WTC11 (cell line): ENCODE data around the gene MED9. TPM values are rescaled to one million over a fixed set of nuclear protein-coding genes. Genes with fewer than 3 reads are reported as not detected.

Experiments used
- ATAC-seq: fragments of 200-7000 bp; cut with Tn5 transposase; 2 replicates; pipeline ENCODE4 v1.10.0; 2021; ENCODE audit warnings: mild to moderate bottlenecking, moderate library complexity
- CTCF ChIA-PET: fragments of 300-600 bp; sonication (Branson Sonifier 250); formaldehyde crosslinking; loops from one replicate; lab custom pipeline; 2021; ENCODE audit warnings: antibody characterized with exemption; lab: Charles Lee
- POLR2A ChIA-PET: fragments of 350-600 bp; sonication (Branson Sonifier 250); formaldehyde crosslinking; loops from one replicate; lab custom pipeline; 2021; ENCODE audit warnings: antibody characterized with exemption; lab: Charles Lee
- DNase-seq: peaks from one replicate; pipeline ENCODE4 v3.0.0; 2021; ENCODE audit warnings: low spot score
- H3K27ac Mint-ChIP-seq: 2 replicates; pipeline ENCODE4 v1.8.0; 2021; ENCODE audit warnings: mixed read lengths
- H3K27me3 Mint-ChIP-seq: 2 replicates; pipeline ENCODE4 v1.8.0; 2021; ENCODE audit warnings: low read depth, mild to moderate bottlenecking, moderate library complexity, mixed read lengths
- H3K36me3 Mint-ChIP-seq: 2 replicates; pipeline ENCODE4 v1.8.0; 2021; ENCODE audit warnings: mixed read lengths
- H3K4me1 Mint-ChIP-seq: 2 replicates; pipeline ENCODE4 v1.8.0; 2022; ENCODE audit warnings: mixed read lengths
- H3K4me3 Mint-ChIP-seq: 2 replicates; pipeline ENCODE4 v1.8.0; 2021; ENCODE audit warnings: mild to moderate bottlenecking, moderate library complexity, mixed read lengths
- H3K9me3 Mint-ChIP-seq: 2 replicates; pipeline ENCODE4 v1.8.0; 2021; ENCODE audit warnings: mixed read lengths
- CREM ChIP-seq: sonication (generic); formaldehyde crosslinking; IDR thresholded peaks from 2 replicates; pipeline ENCODE4 v1.8.1; 2022; ENCODE audit warnings: mild to moderate bottlenecking, missing genetic modification reagents, moderate library complexity
- EMX1 ChIP-seq: fragments of 250-450 bp; sonication (Bioruptor Pico); IDR thresholded peaks from 2 replicates; pipeline ENCODE4 v1.8.0; 2021; ENCODE audit warnings: mild to moderate bottlenecking
- ETV6 ChIP-seq: sonication (generic); formaldehyde crosslinking; IDR thresholded peaks from 2 replicates; pipeline ENCODE4 v1.8.1; 2022; ENCODE audit warnings: mild to moderate bottlenecking, missing genetic modification reagents
- GRHL2 ChIP-seq: fragments of 250-450 bp; sonication (Bioruptor Pico); IDR thresholded peaks from 2 replicates; pipeline ENCODE4 v1.8.0; 2022; ENCODE audit warnings: mild to moderate bottlenecking, moderate library complexity; ENCODE audit not compliant: insufficient replicate concordance, severe bottlenecking
- JUN ChIP-seq: sonication (generic); formaldehyde crosslinking; IDR thresholded peaks from 2 replicates; pipeline ENCODE4 v1.8.0; 2023; ENCODE audit warnings: mild to moderate bottlenecking, missing genetic modification reagents
- MYBL2 ChIP-seq: sonication (generic); formaldehyde crosslinking; IDR thresholded peaks from 2 replicates; pipeline ENCODE4 v1.8.1; 2023; ENCODE audit warnings: mild to moderate bottlenecking, moderate library complexity, missing genetic modification reagents
- NFE2L1 ChIP-seq: sonication (generic); formaldehyde crosslinking; IDR thresholded peaks from 2 replicates; pipeline ENCODE4 v1.8.1; 2023; ENCODE audit warnings: missing genetic modification reagents
- NFYB ChIP-seq: sonication (generic); formaldehyde crosslinking; conservative IDR thresholded peaks from 2 replicates; pipeline ENCODE4 v1.8.0; 2022; ENCODE audit warnings: low read depth, missing genetic modification reagents
- OVOL2 ChIP-seq: fragments of 250-450 bp; sonication (Bioruptor Pico); IDR thresholded peaks from 2 replicates; pipeline ENCODE4 v1.9.0; 2021; ENCODE audit warnings: mild to moderate bottlenecking, borderline replicate concordance
- RORB ChIP-seq: fragments of 250-450 bp; sonication (Bioruptor Pico); IDR thresholded peaks from 2 replicates; pipeline ENCODE4 v1.9.0; 2021; ENCODE audit warnings: mild to moderate bottlenecking
- SMAD4 ChIP-seq: sonication (generic); formaldehyde crosslinking; IDR thresholded peaks from 2 replicates; pipeline ENCODE4 v1.8.0; 2022; ENCODE audit warnings: mild to moderate bottlenecking, missing genetic modification reagents
- TCF7 ChIP-seq: sonication (generic); formaldehyde crosslinking; IDR thresholded peaks from 2 replicates; pipeline ENCODE4 v1.8.0; 2022; ENCODE audit warnings: mild to moderate bottlenecking, low read depth, missing genetic modification reagents, moderate library complexity
- TEAD1 ChIP-seq: sonication (generic); formaldehyde crosslinking; IDR thresholded peaks from 2 replicates; pipeline ENCODE4 v1.8.0; 2022; ENCODE audit warnings: mild to moderate bottlenecking, missing genetic modification reagents
- TEAD4 ChIP-seq: sonication (generic); formaldehyde crosslinking; IDR thresholded peaks from 2 replicates; pipeline ENCODE4 v1.8.0; 2022; ENCODE audit warnings: mild to moderate bottlenecking, missing genetic modification reagents
- ZNF281 ChIP-seq: sonication (generic); formaldehyde crosslinking; IDR thresholded peaks from 2 replicates; pipeline ENCODE4 v1.8.0; 2023; ENCODE audit warnings: mild to moderate bottlenecking, missing genetic modification reagents
- ZNF425 ChIP-seq: fragments of 250-450 bp; sonication (Bioruptor Pico); conservative IDR thresholded peaks from 2 replicates; pipeline ENCODE4 v1.9.0; 2021; ENCODE audit warnings: mild to moderate bottlenecking
- ZNF671 ChIP-seq: fragments of 250-450 bp; sonication (Bioruptor Pico); IDR thresholded peaks from 2 replicates; pipeline ENCODE4 v1.8.0; 2021; ENCODE audit warnings: mild to moderate bottlenecking
- total RNA-seq: library from RNA; stranded (reverse); gene quantifications from 3 replicates; pipeline ENCODE4 v1.2.3, GENCODE V29; 2021
- TF ChIP-seq, protein P1 (sequence below): sonication (generic); formaldehyde crosslinking; IDR thresholded peaks from 2 replicates; pipeline ENCODE4 v1.8.1; 2023; ENCODE audit warnings: mild to moderate bottlenecking, moderate library complexity, missing genetic modification reagents
- TF ChIP-seq, protein P2 (sequence below): fragments of 200-600 bp; IDR thresholded peaks from 2 replicates; pipeline ENCODE4 v1.8.0; 2022; ENCODE audit warnings: antibody characterized with exemption
- TF ChIP-seq, protein P3 (sequence below): sonication (generic); formaldehyde crosslinking; IDR thresholded peaks from 2 replicates; pipeline ENCODE4 v1.8.1; 2022; ENCODE audit warnings: mild to moderate bottlenecking, moderate library complexity, missing genetic modification reagents
- TF ChIP-seq, protein P4 (sequence below): sonication (generic); formaldehyde crosslinking; IDR thresholded peaks from 2 replicates; pipeline ENCODE4 v1.8.1; 2023; ENCODE audit warnings: mild to moderate bottlenecking, missing genetic modification reagents

MED9 gene
- total RNA-seq, 1 experiment from 2014 or later = 21.1 TPM

- TF ChIP-seq ZNF281 (CRISPR knock-in tag) (no peak), RORB (CRISPR knock-in tag) (no peak), EMX1 (CRISPR knock-in tag) (no peak), TCF7 (CRISPR knock-in tag) (0 out of 2 replicates have a peak, but pooled peaks have one; percentile 77), CREM (CRISPR knock-in tag) (no peak), SMAD4 (CRISPR knock-in tag) (no peak), NFYB (CRISPR knock-in tag) (0 out of 2 replicates have a peak, but pooled peaks have one; percentile 25), JUN (no peak), ZNF671 (CRISPR knock-in tag) (no peak), MYBL2 (CRISPR knock-in tag) (peak; percentile 23; the same call in 1 of the 2 replicates)
- TF ChIP-seq, protein P1, sequence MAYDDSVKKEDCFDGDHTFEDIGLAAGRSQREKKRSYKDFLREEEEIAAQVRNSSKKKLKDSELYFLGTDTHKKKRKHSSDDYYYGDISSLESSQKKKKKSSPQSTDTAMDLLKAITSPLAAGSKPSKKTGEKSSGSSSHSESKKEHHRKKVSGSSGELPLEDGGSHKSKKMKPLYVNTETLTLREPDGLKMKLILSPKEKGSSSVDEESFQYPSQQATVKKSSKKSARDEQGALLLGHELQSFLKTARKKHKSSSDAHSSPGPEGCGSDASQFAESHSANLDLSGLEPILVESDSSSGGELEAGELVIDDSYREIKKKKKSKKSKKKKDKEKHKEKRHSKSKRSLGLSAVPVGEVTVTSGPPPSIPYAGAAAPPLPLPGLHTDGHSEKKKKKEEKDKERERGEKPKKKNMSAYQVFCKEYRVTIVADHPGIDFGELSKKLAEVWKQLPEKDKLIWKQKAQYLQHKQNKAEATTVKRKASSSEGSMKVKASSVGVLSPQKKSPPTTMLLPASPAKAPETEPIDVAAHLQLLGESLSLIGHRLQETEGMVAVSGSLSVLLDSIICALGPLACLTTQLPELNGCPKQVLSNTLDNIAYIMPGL = 0 out of 2 replicates have a peak, but pooled peaks have one; percentile 61
- TF ChIP-seq, protein P2, sequence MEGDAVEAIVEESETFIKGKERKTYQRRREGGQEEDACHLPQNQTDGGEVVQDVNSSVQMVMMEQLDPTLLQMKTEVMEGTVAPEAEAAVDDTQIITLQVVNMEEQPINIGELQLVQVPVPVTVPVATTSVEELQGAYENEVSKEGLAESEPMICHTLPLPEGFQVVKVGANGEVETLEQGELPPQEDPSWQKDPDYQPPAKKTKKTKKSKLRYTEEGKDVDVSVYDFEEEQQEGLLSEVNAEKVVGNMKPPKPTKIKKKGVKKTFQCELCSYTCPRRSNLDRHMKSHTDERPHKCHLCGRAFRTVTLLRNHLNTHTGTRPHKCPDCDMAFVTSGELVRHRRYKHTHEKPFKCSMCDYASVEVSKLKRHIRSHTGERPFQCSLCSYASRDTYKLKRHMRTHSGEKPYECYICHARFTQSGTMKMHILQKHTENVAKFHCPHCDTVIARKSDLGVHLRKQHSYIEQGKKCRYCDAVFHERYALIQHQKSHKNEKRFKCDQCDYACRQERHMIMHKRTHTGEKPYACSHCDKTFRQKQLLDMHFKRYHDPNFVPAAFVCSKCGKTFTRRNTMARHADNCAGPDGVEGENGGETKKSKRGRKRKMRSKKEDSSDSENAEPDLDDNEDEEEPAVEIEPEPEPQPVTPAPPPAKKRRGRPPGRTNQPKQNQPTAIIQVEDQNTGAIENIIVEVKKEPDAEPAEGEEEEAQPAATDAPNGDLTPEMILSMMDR = peak; percentile 95
- TF ChIP-seq, protein P3, sequence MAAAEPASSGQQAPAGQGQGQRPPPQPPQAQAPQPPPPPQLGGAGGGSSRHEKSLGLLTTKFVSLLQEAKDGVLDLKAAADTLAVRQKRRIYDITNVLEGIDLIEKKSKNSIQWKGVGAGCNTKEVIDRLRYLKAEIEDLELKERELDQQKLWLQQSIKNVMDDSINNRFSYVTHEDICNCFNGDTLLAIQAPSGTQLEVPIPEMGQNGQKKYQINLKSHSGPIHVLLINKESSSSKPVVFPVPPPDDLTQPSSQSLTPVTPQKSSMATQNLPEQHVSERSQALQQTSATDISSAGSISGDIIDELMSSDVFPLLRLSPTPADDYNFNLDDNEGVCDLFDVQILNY (CRISPR knock-in tag) = no peak
Measured at GRCh38 chr17:17496189-17497064, 19.6 kb downstream of the MED9 start, which contains the start of gene RASD1 (continued).

DNA sequence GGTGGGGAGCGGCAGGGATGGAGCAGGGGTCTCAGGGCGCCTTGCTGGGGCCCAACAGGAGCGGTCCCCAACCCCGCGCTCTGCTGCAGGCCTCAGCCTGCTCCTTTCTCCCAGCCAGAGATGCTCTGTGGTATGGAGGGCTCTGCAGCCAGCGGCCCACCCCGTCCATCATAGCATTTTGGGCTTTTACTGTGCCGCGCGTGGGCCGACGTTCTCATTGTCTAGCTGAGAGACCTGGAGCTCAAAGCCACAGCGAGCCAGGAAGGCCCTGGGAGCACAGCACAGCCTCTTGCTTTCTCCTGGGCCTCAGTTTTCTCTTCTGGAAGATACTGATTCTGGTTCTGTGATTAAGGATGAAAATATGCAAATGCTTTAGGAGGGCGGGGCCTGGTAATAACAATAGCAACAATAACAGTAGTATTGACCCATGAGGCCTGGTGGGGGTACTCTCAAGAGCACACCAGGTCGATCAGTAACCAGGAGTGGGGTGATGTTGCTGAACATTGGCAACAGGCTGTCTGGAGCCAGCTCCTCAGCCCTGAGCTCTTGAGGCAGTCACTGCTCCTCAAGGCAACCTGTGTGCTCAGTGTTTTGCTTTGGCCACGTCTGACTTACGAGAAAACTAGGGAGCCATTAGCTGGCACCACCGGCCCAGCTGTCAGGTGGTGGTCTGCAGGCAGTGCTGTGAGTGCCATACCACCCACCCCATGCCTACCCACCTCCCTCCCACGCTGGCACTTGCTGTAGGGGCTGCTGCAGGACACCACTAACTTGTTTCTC lies 20.5 kb downstream of the MED9 start:
- peaks cover 34% of the 10 kb centered on the region for H3K4me1 Mint-ChIP-seq
- ChIA-PET POLR2A (interaction anchor here (0.8 to 2.1 kb wide), 13 partner anchors 10 to 196 kb away, joined by 3 to 7 read pairs (median 4); partner anchors contain the start of gene PEMT), CTCF (interaction anchor here (0.6 to 3.9 kb wide), 94 partner anchors 9 to 536 kb away, joined by 3 to 108 read pairs (median 5); partner anchors contain the start of genes COPS3, DRC3, PEMT and SREBF1)
- H3K36me3 Mint-ChIP-seq = peaks cover 3% of the 10 kb centered on the region
- H3K4me3 Mint-ChIP-seq = peak overlapping the region; percentile 54
- no peak for ATAC-seq
- peak; percentile 7 for DNase-seq
- H3K27ac Mint-ChIP-seq = no peak overlapping the region
- H3K9me3 Mint-ChIP-seq = no peaks in the 10 kb centered on the region
- H3K27me3 Mint-ChIP-seq = peaks cover 29% of the 10 kb centered on the region
- TF ChIP-seq GRHL2 (CRISPR knock-in tag) = no peak
- no peak for TF ChIP-seq TEAD4 (CRISPR knock-in tag)
- no peak for TF ChIP-seq TEAD1 (CRISPR knock-in tag)
- TF ChIP-seq, protein P4, sequence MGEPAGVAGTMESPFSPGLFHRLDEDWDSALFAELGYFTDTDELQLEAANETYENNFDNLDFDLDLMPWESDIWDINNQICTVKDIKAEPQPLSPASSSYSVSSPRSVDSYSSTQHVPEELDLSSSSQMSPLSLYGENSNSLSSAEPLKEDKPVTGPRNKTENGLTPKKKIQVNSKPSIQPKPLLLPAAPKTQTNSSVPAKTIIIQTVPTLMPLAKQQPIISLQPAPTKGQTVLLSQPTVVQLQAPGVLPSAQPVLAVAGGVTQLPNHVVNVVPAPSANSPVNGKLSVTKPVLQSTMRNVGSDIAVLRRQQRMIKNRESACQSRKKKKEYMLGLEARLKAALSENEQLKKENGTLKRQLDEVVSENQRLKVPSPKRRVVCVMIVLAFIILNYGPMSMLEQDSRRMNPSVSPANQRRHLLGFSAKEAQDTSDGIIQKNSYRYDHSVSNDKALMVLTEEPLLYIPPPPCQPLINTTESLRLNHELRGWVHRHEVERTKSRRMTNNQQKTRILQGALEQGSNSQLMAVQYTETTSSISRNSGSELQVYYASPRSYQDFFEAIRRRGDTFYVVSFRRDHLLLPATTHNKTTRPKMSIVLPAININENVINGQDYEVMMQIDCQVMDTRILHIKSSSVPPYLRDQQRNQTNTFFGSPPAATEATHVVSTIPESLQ (CRISPR knock-in tag) = no peak
- TF ChIP-seq, protein P3 (CRISPR knock-in tag) = no peak
- TF ChIP-seq OVOL2 (CRISPR knock-in tag) = no peak
- TF ChIP-seq NFE2L1 (CRISPR knock-in tag) = no peak
- TF ChIP-seq SMAD4 (CRISPR knock-in tag) = no peak
- TF ChIP-seq ETV6 (CRISPR knock-in tag) = no peak
- no peak for TF ChIP-seq ZNF425 (CRISPR knock-in tag)
